Measurements from ENCODE around the gene TMED10. TPM values are rescaled to one million over a fixed set of nuclear protein-coding genes. Genes with fewer than 3 reads are reported as not detected.

Gene TMED10
- total RNA-seq, 1 experiment from 2014 or later: 255 TPM

- BruUV-seq (replicated peaks): no TSS peak
- Histone ChIP-seq H3K36me3 (ENCODE audit: control insufficient read depth, insufficient read depth, low read length) (peaks cover 4% of the 10 kb centered on the region; the same call in 1 of the 2 replicates), H3K27me3 (replicated peaks; ENCODE audit: control insufficient read depth, insufficient read depth, low read length) (no peaks in the 10 kb centered on the region), H3K4me3 (ENCODE audit: low read depth, low read length) (no peak overlapping the region), H3K4me1 (no peaks in the 10 kb centered on the region), H3K9me3 (no peaks in the 10 kb centered on the region)
- no peak for DNase-seq
- no peak for TF ChIP-seq CTCF (IDR thresholded peaks at IDR 0.05; ENCODE audit: insufficient read depth in 1 of 2, low read depth in 1 of 2, low read length in 1 of 2, severe bottlenecking in 1 of 2, unreplicated experiment in 1 of 2)
- intact Hi-C loops (cut with micrococcal nuclease; ENCODE audit: unreplicated experiment): no loop called here
- no peak overlapping the region for H3K4me3 Mint-ChIP-seq (ENCODE audit: unreplicated experiment)
- ChIA-PET CTCF (interaction anchor here (1.0 kb wide), 1 partner anchor 68 kb away, joined by 3 read pairs; no protein-coding TSS in a partner anchor), POLR2A (no interaction called here)
- no peaks in the 10 kb centered on the region for H3K4me1 Mint-ChIP-seq (ENCODE audit: low read depth, unreplicated experiment)
- H3K36me3 Mint-ChIP-seq (ENCODE audit: insufficient read depth, unreplicated experiment): peaks cover 40% of the 10 kb centered on the region
- H3K27me3 Mint-ChIP-seq (ENCODE audit: insufficient read depth, unreplicated experiment): no peaks in the 10 kb centered on the region
- H3K27ac Mint-ChIP-seq (ENCODE audit: unreplicated experiment): no peak overlapping the region
- H3K9me3 Mint-ChIP-seq (ENCODE audit: unreplicated experiment): no peaks in the 10 kb centered on the region
These were observed 86.1 kb downstream of the TMED10 start for GRCh38 chr14:75090353-75090752.

- peaks cover 4% of the 10 kb centered on the region; the same call in 1 of the 2 replicates for H3K36me3 ChIP-seq (ENCODE audit: control insufficient read depth, insufficient read depth, low read length)
- H3K36me3 Mint-ChIP-seq (ENCODE audit: insufficient read depth, unreplicated experiment): peaks cover 40% of the 10 kb centered on the region
These were observed 87.6 kb downstream of the TMED10 start for GRCh38 chr14:75088566-75089373.

More at GRCh38 chr14:75088566-75089373, 87.6 kb downstream of the TMED10 start:
- CTCF ChIA-PET: interaction anchor here (0.6 to 1.8 kb wide), 12 partner anchors 10 to 240 kb away, joined by 3 to 14 read pairs (median 5); partner anchors contain the start of genes ACYP1, NEK9 and RPS6KL1
- H3K4me1 Mint-ChIP-seq (ENCODE audit: low read depth, unreplicated experiment): no peaks in the 10 kb centered on the region
- H3K4me3 Mint-ChIP-seq (ENCODE audit: unreplicated experiment): no peak overlapping the region
- intact Hi-C loops (cut with micrococcal nuclease; ENCODE audit: unreplicated experiment): loop anchor here (1.0 to 5.0 kb wide), 3 partner anchors 86 to 174 kb away; partner anchors contain the start of gene EIF2B2
- Histone ChIP-seq H3K4me1 (no peaks in the 10 kb centered on the region), H3K9me3 (no peaks in the 10 kb centered on the region), H3K4me3 (ENCODE audit: low read depth, low read length) (no peak overlapping the region), H3K27me3 (replicated peaks; ENCODE audit: control insufficient read depth, insufficient read depth, low read length) (no peaks in the 10 kb centered on the region)
- H3K27me3 Mint-ChIP-seq (ENCODE audit: insufficient read depth, unreplicated experiment): no peaks in the 10 kb centered on the region
- no peak overlapping the region for H3K27ac Mint-ChIP-seq (ENCODE audit: unreplicated experiment)
- no peaks in the 10 kb centered on the region for H3K9me3 Mint-ChIP-seq (ENCODE audit: unreplicated experiment)
- POLR2A ChIA-PET: interaction anchor here (0.7 kb wide), 1 partner anchor 251 kb away, joined by 4 read pairs; no protein-coding TSS in a partner anchor
- BruUV-seq (replicated peaks): no TSS peak
- TF ChIP-seq CTCF (IDR thresholded peaks at IDR 0.05; ENCODE audit: insufficient read depth in 1 of 2, low read depth in 1 of 2, low read length in 1 of 2, severe bottlenecking in 1 of 2, unreplicated experiment in 1 of 2): peak; percentile 66 to 76
- peak; percentile 55 to 68 for DNase-seq
